ENCODE data around the gene FAM168A. TPM values are rescaled to one million over a fixed set of nuclear protein-coding genes. Genes with fewer than 3 reads are reported as not detected.
"Not testable (repeated sequence)": the region's sequence is repeated elsewhere in the genome, so short reads cannot be mapped to it uniquely, and the experiment has no call there.

The FAM168A gene
- total and polyA plus RNA-seq, 3 donors from 2014 or later = 20.1 to 30.2 (median 29.8) TPM

GRCh38 chr11:73590991-73591390, 6.9 kb downstream of the FAM168A start:
- Histone ChIP-seq H3K9me3 (no peaks in the 10 kb centered on the region), H3K4me1 (no peaks in the 10 kb centered on the region), H3K4me3 (no peak overlapping the region), H3K27ac (no peak overlapping the region), H3K27me3 (no peaks in the 10 kb centered on the region), H3K36me3 (ENCODE audit: low read depth, missing control alignments) (no peaks in the 10 kb centered on the region)
- no peak for DNase-seq
- intact Hi-C loops (cut with DNase I; ENCODE audit: low total_unique reads) = no loop called here
- 83 to 87% methylated on average over 7 of the region's 7 CpGs for WGBS, 2 donors
- TF ChIP-seq POLR2A (IDR thresholded peaks at IDR 0.05) (no peak), CTCF (IDR thresholded peaks at IDR 0.05) (no peak)

DNA sequence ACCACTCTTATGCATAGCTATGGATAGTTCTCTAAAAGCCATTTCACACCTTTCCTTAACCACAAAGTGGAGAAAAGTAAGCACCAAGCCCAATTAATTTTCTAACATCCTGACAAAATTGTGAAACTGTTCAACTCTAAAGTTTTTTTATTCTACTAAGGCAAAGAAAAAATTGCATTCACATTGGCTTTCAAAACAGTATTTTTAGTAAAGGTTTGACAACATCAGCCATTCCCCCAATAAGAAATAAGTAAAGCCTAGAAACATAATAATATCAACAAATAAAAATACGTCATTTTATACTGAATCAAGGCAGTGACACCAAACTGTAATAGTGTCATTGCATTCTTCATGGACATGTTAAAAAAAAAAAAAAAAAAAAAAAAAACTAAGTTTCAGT, 11.1 kb downstream of the FAM168A start:
- H3K9me3 ChIP-seq = no peaks in the 10 kb centered on the region
- H3K27ac ChIP-seq = no peak overlapping the region
- no peak for TF ChIP-seq CTCF (IDR thresholded peaks at IDR 0.05)
- no peak for TF ChIP-seq POLR2A (IDR thresholded peaks at IDR 0.05)
- 88 to 94% methylated on average over 1 of the region's 1 CpG for WGBS, 2 donors
- H3K27me3 ChIP-seq = no peaks in the 10 kb centered on the region
- intact Hi-C loops (cut with DNase I; ENCODE audit: low total_unique reads) = no loop called here
- no peak for DNase-seq
- H3K4me3 ChIP-seq = no peak overlapping the region
- no peaks in the 10 kb centered on the region for H3K36me3 ChIP-seq (ENCODE audit: low read depth, missing control alignments)
- H3K4me1 ChIP-seq = no peaks in the 10 kb centered on the region

DNA sequence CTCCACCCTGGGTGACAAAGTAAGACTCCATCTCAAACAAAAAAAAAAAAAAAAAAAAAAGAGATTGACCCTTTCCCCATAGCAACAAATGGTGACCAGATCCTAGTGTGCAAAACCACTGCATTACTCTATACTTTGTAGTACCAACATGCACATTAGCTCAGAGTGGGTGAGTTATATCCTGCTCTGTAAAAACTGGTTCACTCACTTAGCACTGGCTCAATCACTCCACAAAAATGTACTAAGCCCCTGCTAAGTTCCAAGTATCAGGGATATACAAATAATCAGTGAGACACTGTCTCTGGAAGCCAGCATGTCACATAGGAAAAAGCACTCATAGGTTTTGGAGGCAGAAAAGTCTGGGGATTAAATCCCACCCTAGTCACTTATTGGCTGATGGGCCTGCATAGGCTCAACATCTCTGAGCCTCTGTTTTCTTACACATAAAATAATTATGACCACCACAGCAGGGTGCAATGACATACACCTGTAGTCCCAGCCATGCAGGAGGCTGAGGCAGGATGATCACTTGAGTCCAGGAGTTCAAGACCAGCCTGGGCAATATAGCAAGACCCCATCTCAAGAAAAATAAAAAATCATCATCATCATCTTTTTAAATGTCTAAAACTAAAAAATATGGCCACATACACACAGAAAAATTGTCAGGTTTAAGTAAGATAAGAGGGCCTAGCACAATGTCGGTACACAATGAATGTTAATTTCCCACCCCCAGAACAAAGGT, 11.9 kb downstream of the FAM168A start:
- intact Hi-C loops (cut with DNase I; ENCODE audit: low total_unique reads) = no loop called here
- WGBS, 2 donors = 94 to 96% methylated on average over 1 of the region's 1 CpG

DNA sequence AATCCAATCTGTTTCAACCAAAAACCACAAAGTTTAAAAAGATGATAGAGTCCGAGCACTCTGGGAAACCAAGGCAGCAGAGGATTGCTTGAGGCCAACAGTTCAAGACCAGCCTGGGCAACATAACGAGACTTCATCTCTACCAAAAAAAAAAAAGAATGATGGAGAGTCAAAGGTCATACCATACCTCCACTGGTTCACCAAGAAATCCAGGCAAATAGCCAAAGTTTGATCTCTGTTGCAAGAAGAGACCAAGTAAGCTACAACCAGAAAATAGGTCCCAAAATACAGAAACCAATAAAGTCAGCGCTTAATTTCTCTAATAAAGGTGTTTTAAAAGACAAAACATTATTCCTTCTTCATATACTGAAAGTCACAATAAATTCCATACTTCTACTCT, 13.1 kb downstream of the FAM168A start:
- DNase-seq = no peak
- Histone ChIP-seq H3K4me1 (no peaks in the 10 kb centered on the region), H3K4me3 (no peak overlapping the region), H3K36me3 (ENCODE audit: low read depth, missing control alignments) (no peaks in the 10 kb centered on the region), H3K9me3 (no peaks in the 10 kb centered on the region), H3K27ac (no peak overlapping the region), H3K27me3 (no peaks in the 10 kb centered on the region)
- 89 to 98% methylated on average over 3 of the region's 3 CpGs for WGBS, 2 donors
- intact Hi-C loops (cut with DNase I; ENCODE audit: low total_unique reads) = no loop called here
- no peak for TF ChIP-seq POLR2A (IDR thresholded peaks at IDR 0.05)
- TF ChIP-seq CTCF (IDR thresholded peaks at IDR 0.05) = no peak

More for the DNA sequence above, 11.9 kb downstream of the FAM168A start:
- Histone ChIP-seq H3K27me3 (no peaks in the 10 kb centered on the region), H3K4me1 (no peaks in the 10 kb centered on the region), H3K4me3 (no peak overlapping the region), H3K9me3 (no peaks in the 10 kb centered on the region), H3K27ac (no peak overlapping the region), H3K36me3 (ENCODE audit: low read depth, missing control alignments) (no peaks in the 10 kb centered on the region)
- no peak for DNase-seq
- TF ChIP-seq CTCF (IDR thresholded peaks at IDR 0.05) (no peak), POLR2A (IDR thresholded peaks at IDR 0.05) (no peak)

DNA sequence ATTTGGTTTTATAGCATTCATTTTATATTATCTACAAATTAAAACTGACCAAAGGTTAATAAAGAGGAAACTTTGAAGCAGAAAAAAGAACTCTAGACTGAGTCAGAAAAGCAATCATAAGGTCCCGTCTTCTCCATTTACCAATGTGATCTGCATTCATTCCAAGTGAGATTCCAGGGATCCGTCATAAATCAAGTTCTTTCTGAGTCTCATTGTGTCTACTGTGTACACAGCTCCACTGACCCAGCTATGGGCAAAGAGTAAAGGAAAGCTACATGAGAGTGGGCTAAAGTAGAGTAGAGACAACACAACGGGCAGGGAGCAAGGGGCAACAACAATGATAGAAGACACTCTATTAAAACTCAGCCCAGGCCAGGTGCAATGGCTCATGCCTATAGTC, 15.3 kb downstream of the FAM168A start:
- DNase-seq = no peak
- H3K27me3 ChIP-seq = no peaks in the 10 kb centered on the region
- intact Hi-C loops (cut with DNase I; ENCODE audit: low total_unique reads) = no loop called here
- no peaks in the 10 kb centered on the region for H3K9me3 ChIP-seq
- no peak for TF ChIP-seq CTCF (IDR thresholded peaks at IDR 0.05)
- TF ChIP-seq POLR2A (IDR thresholded peaks at IDR 0.05) = no peak
- H3K36me3 ChIP-seq (ENCODE audit: low read depth, missing control alignments) = no peaks in the 10 kb centered on the region
- no peaks in the 10 kb centered on the region for H3K4me1 ChIP-seq
- H3K4me3 ChIP-seq = no peak overlapping the region
- 92 to 97% methylated on average over 3 of the region's 3 CpGs for WGBS, 2 donors
- H3K27ac ChIP-seq = no peak overlapping the region

DNA sequence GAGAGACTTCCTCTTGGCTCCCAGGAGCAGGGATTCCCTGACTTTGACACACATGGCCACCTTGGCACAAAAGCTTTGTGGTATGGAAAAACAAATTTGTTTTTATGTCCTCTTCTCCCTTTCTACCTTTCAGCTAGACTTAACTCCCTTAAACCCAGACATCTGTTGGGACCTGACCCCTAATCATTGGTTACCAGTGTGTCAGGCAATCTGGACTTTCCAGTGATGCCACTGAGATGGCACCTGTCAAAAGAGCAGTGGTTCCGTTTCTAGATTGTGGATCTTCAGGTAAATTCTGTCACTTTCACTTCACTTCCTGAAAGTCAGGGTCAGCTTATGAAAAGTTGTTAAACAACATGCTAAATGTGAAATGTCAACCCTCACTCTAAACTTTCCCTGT, 17.2 kb downstream of the FAM168A start:
- H3K27ac ChIP-seq; H3K27me3 ChIP-seq; DNase-seq; intact Hi-C loops (cut with DNase I; ENCODE audit: low total_unique reads); H3K36me3 ChIP-seq (ENCODE audit: low read depth, missing control alignments); H3K4me3 ChIP-seq; H3K9me3 ChIP-seq; H3K4me1 ChIP-seq: not testable (repeated sequence)
- WGBS, 2 donors = 60 to 71% methylated on average over 1 of the region's 1 CpG
